GM21737 (cell line): ENCODE measurements around the gene GSG1L.
"Not testable (repeated sequence)": the region's sequence is repeated elsewhere in the genome, so short reads cannot be mapped to it uniquely, and the experiment has no call there.

Experiments
- ATAC-seq: cut with Tn5 transposase; IDR thresholded peaks from one replicate; pipeline ENCODE4 v1.9.1; 2021; ENCODE audit warnings: mild to moderate bottlenecking, moderate library complexity; ENCODE audit not compliant: unreplicated experiment

Gene GSG1L

DNA sequence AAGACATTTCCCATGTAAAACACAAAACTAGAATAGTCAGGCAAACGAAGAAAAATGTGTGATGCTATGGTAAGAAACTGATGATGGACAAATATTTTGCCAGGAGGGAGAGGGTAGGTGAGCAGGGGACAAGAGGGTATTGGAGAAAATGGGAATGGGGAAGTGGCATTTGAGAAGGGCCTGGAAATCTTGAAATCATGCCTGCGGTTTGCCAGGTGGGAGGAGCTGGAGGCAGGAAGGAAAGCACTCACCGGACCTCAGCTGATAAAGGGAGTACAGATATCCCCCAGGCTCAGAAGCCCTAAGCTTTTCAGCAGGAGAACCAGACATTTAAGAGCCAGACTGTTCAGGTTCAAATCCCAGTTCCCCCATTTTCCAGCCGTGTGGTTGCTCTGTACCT is 103.6 kb downstream of the GSG1L start:
- ATAC-seq, result no peak

DNA sequence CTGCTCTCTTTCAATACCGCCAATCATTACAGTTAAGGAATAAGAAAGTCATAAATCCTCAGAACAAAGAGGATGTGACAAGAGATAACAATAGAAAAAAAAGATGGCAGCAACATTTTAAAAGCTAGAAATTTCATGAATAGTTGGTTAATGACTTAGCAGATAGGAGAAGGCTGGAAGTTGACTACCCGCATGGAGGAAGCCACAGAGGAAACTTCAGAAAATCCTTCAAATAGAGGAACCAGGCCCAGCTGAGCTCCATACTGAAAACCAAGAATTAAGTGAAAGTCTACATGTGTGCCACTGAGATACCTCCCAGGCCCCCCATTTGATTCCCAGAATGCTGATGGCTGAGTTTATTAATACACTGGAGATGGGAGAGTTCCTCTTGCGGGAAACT is 109.3 kb downstream of the GSG1L start:
- no peak for ATAC-seq

DNA sequence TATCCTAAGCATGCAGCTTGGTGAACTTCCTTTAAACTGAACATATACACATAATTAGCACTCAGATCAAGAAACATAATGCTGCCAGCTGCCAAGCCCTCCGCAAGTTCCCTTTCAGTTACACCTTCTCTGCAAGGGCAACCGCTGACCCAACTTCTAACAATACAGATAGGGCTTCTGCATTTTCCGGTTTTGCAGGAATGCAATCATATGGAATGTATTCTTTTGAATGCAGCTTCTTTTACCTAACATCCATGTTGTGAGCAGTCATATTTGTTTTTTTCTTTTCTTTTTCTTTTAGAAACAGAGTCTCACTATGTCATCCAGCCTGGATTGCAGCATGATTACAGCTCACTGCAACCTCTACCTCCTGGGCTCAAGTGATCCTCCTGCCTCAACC is 110.7 kb downstream of the GSG1L start:
- ATAC-seq, result no peak

DNA sequence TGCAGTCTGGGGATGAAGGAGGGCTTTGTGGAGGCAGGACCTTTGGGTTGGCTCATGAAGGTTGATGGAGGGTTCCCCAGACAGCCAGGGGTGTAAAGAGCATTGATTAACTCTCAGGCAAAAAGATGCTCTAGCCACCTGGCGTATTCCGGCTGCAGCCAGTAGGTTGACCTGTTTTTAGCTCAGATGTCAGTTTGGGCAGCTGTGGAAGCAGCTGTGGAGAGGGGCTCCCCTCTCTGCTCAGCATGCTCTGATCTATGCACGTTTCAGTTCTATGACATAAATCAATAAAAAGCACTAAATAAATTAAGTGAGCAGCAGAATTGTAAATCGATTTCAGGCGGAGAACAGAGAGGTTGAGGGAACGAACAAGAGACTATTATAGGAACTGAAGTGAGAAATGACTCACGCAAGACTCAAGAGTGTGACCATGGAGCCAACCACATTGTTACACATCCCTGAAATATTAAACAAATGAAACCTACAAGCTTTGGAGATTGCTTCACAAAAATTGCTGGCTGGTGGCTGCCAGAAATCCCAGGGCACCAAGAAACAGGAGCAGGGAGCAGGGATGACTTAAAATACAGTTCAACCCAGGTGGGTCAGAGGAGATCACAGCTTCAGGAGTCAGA is 111.9 kb downstream of the GSG1L start:
- ATAC-seq, result no peak

DNA sequence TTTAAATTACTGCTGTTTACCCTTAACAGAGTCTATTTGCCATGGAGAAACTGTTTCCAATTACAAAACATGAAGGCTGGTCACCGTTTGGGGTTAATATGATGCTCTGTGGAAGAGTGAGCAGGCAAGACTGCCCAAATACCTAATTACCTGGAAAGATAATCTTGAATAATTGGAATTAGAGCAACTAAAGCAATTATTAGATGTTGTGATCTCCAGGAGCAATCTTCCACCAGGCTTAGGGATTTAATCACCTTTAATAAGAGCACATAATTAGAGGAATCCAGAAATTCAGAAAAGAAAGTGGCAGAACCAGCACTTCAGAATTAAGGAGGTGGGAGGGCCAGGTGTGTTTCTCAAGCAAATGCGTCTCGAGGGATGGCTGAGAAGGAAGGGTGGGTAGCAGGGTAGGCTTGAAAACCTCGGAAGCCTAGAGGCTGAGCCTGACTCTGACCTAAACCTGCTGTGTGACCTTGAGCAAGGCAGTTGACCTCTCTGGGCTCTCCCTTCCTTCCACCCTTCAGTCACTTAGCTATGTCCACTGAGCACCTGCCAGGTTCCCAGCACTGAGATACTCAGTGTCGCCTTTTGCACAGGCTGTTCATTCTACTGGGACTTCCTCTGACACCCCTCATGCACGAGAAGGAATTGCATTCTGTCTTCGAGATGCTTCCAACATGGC is 113.2 kb downstream of the GSG1L start:
- no peak for ATAC-seq

DNA sequence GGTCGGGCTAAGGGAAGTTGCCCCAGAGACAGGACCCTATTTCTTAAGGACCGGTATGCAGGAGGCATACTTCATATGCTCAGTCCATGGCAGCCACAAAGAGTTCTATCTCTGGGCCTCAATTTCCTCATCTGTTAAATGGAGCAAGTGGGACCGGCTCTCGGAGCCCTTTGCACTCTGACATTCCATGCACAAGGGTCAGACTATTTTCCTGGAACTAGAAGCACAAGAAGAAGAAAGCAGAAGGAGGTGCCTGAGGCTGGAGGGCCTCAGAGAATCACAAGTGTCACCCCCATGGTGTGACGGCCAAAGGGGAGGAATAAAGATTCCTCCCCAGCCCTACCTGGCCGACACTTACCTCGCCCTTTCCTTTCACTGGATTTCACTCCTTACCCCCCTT is 115.8 kb downstream of the GSG1L start:
- no peak for ATAC-seq

DNA sequence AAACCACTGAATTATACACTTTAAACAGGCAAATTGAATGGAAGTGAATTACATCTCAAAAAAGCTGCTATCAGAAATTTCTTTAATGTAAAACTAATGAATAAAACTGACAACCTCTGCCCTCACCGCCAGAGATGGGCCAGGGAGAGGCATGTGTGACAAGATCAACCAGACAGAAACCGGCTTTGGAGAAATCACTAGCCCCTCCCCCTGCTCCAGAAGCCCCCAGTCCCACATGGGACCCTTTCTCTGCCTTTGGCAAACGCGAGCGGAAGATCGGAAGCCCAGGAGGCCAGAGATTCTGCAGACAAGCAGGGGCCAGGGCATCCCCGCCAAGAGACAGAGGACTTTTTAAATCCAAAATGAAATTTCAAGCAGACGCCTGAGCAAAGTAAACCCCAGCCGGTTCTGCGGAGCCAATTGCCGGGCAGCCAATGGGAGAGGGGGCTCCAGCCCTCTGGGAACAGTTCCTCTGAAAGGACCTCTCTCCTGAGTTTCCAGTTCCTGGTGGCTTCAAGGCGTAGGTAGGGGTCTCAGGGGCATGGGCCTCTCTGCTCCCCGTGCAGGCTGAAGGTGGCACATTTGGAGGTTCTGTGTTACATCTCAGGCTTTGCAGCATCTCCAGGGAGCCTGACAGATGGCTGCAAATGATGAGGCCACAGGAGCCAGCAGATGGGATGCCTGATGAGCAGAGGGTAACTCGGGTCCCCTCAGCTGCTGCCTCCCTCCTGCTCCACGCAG is 118.1 kb downstream of the GSG1L start:
- ATAC-seq, result no peak

DNA sequence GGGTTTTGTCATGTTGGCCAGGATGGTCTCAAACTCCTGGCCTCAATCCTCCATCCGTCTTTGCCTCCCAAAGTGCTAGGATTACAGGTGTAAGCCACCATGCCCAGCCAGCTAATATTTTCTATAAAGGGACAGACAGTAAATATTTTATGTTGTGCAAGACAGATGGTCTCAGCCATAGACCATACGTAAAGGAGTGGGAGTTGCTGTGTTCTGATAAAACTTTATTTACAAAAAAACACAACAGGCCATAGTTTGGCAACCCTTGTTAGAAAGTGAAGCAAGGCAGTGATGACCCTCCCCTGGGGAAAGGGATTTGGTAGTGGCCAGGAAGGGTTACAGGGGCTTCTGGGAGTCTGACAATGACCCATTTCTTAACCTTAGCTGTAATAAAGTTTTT is 119.7 kb downstream of the GSG1L start:
- no peak for ATAC-seq

DNA sequence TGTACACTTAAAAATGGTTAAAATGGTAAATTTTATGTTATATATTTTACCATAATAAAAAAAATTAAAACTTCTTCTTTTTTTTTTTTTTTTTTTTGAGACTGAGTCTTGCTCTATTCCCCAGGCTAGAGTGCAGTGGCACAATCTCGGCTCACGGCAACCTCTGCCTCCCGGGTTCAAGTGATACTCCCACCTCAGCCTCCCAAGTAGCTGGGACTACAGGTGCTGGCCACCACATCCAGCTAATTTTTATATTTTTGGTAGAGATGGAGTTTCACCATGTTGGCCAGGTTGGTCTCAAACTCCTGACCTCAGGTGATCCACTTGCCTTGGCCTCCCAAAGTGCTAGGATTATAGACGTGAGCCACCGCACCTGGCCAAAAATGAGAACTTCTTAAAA is 121.4 kb downstream of the GSG1L start:
- ATAC-seq, result not testable (repeated sequence)

DNA sequence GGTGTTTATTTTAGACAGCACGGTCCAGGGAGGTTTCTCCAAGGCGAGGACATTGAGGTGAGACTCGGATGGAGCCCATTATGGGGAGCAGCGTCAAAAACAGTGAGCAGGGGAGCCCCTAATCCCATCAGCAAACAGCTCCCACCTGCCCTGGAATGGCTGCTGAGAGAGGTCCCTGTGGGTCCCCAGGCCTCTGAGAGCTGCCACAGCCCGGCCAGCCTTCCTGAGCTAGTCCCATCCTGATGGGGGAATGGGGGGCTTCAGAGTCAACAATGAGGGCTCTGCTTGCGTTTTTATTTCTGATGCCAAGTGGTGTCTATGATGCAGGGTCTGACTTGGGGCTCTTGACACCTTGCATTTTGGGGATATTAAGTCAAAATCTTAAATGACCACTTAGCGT is 128.4 kb downstream of the GSG1L start:
- ATAC-seq, result no peak

DNA sequence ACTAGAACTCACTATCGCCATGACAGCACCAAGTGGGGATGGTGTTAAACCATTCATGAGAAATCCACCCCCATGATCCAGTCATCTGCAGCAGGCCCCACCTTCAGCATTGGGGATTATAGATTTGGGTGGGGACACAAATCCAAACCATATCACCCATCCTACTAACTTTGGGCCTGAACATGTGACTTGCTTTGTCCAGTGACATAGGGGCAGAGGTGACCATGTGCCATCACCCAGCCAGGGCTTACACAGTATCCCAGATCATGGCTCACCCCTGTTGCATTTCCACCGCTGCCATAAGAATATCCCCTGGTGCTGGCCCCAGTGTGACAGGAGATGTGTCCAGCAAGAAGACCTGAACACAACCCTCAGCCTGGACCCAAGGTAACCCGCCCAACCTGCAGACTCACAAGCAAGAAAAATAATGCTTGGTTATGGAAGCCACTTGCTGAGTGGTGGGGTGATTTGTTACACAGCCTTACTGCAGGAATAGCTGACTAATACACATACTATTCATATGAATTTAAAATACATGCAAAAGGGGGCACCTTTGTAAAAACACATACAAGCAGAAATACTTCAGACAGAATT is 130.9 kb downstream of the GSG1L start:
- ATAC-seq, result no peak

DNA sequence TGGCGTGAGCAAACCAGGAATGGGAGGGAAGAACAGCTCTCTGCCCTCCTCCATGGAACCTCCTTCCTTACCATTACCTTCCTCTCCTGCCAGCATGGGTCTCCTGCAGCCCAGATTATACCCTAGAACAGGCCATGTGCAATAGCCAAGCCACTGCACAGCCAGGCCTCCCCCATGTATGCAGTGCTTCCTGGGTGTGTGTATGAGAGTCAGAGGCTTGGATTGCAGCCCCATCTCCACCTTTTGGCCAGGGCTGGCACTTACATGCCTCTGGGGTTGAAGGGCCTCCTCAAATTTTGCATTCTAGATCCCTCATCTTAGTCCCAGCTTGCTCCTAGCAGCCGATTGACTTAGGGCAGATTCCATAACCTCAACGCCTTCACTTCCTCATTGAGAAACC is 133.7 kb downstream of the GSG1L start:
- ATAC-seq, result no peak

DNA sequence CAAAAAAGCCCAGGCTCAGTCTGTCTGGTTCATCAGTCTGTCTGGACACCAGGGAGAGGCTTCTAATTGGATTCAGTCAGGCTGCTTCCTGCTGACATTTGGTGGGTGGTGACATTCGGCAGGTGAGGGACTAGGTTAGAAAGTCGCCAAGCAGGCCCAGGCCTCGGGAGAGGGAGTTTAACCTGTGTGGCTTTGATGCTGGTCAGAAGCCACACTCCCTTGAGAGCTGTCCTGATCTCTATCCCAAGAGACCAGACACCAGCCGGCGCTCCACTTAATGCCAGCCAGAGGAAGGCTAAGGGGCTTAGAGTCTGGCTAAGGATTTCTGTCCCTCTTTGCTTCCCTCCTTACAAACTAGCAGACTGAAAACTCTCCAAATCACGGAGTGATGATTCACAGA is 135.0 kb downstream of the GSG1L start:
- ATAC-seq, result no peak

DNA sequence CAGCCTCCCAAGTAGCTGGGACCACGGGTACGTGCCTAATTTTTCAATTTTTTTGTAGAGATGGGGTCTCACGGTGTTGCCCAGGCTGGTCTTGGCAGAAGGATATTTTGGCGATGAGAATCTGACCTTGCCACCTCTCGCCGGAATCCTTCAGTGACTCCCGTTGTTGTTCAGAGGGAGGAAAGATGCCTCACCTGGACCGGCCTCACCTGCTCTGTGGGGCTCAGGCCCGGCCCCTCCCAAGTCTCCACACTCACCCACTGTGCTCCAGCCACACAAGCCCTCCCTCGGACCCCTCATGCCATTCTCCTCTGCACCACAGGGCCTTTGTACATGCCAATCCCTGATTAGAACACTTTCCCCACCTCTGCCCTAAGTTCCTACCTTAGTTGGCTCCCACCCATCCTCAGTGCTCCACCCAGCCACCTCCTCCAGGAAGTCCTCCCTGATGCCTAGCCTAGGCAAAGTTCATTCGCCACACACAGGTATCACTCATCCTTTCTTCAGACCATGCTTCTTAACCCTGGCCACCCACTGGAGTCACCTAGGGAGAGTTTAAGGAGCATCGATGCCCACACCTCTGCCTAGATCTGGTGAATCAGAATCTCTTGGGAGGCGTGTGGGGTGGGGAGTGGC is 136.1 kb downstream of the GSG1L start:
- no peak for ATAC-seq

DNA sequence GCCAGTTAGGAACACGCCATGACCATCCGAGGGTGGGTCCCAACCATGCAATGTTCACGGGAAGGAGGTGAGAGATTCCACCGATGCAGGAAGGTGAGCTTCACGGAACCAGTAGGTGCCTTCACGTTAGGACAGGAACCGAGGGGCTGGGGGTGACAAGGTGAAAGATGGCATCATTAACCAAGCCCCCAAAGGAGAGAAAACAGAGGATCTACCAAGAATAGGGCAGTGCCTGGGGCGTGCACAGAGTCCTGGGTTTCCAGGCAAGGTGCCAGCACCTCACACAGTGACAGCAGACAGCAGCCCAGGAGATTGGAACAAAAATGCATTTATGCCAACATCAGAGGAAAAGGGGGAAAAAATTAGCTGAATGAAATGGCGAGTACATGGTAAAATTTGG is 137.9 kb downstream of the GSG1L start:
- ATAC-seq, result no peak

DNA sequence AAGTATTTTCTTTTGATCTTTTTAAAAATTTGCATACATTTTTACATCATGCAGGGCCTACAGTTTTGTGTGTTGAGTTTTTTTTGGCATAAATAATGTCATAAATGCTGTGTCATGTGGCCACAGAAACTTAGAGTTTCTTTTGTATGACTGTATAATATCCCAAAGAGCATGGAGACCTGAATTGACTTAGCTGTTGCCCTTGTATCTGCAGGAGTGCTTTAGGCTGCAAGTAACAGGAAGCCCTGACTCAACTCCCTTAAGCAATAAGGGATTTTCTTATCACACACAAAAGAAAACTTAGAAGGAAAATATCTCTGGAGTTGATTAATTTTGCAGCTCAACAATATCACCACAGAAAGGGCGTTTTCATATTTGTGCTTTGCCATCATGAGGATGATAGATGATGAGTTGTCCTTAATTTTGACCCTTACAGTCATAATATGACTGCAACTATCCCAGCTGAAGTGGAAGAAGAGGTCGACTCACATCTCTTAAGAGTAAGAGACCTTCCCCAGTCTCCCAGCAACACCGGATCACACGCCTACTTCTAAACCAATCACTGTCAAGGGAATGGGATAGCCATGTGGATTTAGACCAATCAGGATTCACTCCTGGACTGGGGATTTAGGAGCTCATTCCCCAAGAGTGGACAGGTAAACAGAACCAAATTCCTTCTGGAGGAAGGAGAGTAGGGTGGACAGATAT is 138.9 kb downstream of the GSG1L start:
- no peak for ATAC-seq

DNA sequence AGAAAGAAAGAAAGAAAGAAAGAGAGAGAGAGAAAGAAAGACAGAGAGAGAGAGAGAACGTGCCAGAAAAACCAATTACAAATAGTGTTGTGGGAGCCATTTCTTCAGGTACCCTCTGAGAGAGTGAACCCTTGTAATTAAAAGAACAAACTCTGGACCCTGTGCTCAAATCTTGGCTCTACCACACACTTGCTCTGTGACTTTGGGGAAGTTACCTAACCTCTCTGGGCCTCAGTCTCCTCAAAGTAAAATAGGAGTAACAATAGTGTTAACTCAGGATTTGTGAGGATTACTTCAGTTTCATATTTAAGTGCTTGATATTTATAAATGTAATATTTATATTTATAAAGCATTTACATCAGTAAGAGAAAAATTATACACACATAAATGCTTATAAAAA is 139.8 kb downstream of the GSG1L start:
- ATAC-seq, result no peak

DNA sequence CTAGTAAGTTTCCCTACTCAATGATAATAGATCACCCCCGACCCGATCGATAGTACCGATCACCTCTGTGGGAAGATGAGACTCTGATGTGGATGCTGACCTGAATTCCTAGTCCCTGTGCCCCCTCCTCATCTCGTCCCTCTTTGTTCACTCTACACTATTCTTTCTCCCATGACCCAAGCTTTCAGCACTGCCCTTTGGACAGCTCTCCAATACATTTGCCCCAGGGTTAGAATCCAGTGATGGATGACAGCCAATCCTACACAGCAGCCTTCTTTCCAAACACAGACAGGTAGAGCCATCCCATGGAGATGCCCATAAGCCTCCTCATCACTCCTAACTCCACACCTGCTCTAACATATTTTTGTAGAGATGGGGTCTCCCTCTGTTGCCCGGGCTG is 141.1 kb downstream of the GSG1L start:
- no peak for ATAC-seq

DNA sequence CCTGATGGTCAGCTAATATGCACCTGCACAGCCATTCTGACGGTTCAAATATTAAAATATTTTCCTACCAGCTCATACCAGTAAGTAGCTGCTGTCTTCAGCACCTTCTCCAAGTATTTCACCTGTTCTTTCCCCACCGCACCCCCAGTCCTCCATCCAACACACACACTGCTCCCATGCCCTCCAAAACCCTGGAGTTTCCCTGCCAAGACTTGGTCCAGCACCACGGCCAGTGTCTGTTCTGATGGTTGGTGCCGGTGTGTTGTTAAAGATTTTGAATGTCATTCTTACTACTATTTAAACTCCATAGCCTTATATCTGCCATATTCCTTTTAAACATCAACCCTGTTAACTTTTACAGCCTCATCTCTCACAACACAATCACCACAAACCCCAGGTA is 142.4 kb downstream of the GSG1L start:
- ATAC-seq, result no peak

DNA sequence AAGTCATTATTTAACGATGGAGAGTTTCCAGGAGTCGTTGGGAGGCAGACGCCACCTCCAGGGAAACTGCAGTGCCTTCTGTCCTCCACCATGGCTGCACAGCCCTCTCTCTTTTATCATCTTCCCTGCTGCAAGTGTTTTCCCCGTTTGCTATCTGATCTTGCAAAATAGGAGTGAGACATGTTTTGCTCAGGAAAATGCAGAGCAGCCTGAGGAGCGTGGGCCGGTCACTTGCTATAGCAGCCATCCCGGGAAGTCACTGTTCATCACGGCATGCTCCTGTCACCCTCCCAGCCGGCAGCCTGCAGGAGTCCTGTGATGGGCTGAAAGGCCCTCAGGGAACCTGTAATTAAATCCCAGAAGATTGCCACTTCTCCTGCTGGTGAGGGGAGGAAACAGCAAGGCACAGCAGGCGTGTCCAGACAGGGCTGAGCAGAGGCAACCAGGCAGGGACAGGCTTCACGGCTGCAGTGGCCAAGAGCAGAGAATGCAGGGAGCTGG is 143.1 kb downstream of the GSG1L start:
- ATAC-seq, result no peak

DNA sequence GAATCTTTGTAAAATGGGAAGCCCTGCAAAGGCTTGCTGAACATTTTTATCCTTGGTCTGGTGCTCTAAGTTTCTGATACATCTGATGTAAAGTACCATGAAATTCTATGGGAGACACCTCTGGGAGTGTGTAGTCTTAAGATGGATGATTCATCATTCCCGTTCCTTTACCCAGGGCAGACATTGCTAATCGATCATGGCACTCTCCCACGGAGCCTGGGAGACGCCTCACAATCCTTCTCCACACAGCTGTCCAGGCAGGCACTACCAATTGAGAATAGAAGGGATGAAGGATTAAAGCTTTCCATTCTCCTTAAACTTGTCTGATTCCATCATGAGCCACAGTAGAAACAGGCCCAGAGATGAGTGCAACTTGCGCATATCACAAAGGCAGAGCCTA is 144.8 kb downstream of the GSG1L start:
- no peak for ATAC-seq
